ENCODE measurements around the gene PRLHR.

GRCh38 chr10:118566911-118567310 lies 28.5 kb downstream of the PRLHR start:
- TF ChIP-seq EZH2phosphoT487 (IDR thresholded peaks at IDR 0.05; ENCODE audit: borderline replicate concordance, low read length) (no peak), CTCF (IDR thresholded peaks at IDR 0.05; ENCODE audit: low read depth, low read length, poor library complexity, severe bottlenecking) (no peak)

Data from DOHH2 (cell line).